ENCODE data around the gene PIK3C2A. TPM values are rescaled to one million over a fixed set of nuclear protein-coding genes. Genes with fewer than 3 reads are reported as not detected.

PIK3C2A gene
- polyA plus RNA-seq, 3 donors, result 5.3 to 9.3 (median 6.0) TPM

DNA sequence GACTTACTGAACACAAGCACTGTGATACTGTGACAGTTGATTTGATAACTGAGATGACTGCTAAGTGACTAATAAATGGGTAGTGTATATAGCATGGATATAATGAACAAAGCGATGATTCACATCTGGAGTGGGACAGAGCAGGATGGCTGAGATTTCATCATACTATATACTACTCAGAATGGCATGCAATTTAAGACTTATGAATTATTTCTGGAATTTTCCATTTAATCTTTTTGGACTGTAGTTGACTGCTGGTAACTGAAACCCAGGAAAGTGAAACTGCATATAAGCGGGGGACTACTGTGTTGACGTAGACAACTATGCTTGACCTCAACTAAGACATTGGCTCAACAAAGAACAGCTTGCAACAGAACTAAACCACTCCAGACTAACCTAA is 48.7 kb upstream of the PIK3C2A start:
- no peak overlapping the region for H2AFZ ChIP-seq (ENCODE audit: insufficient read depth, low read depth, low read length, poor library complexity, severe bottlenecking)
- TF ChIP-seq, protein P1, sequence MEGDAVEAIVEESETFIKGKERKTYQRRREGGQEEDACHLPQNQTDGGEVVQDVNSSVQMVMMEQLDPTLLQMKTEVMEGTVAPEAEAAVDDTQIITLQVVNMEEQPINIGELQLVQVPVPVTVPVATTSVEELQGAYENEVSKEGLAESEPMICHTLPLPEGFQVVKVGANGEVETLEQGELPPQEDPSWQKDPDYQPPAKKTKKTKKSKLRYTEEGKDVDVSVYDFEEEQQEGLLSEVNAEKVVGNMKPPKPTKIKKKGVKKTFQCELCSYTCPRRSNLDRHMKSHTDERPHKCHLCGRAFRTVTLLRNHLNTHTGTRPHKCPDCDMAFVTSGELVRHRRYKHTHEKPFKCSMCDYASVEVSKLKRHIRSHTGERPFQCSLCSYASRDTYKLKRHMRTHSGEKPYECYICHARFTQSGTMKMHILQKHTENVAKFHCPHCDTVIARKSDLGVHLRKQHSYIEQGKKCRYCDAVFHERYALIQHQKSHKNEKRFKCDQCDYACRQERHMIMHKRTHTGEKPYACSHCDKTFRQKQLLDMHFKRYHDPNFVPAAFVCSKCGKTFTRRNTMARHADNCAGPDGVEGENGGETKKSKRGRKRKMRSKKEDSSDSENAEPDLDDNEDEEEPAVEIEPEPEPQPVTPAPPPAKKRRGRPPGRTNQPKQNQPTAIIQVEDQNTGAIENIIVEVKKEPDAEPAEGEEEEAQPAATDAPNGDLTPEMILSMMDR (IDR thresholded peaks at IDR 0.05), result no peak
- peak overlapping the region in 1 of 7 donors; percentile 26 for H3K27ac Mint-ChIP-seq

DNA sequence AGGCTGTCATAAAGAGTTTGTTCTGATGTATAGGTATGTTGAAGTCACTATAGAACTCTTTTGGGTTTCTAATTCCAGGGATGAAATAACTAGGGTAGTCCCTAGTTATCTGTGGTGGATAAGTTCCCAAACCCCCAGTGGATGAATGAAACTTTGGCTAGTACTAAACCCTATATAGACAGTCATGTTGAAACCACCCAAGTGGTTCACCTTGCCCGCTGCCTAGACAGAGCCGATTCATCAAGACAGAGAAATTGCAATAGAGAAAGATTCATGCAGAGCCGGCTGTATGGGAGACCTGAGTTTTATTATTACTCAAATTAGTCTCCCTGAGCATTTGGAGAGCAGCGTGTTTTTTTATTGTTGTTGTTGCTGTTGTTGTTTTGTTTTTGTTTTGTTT is 44.9 kb upstream of the PIK3C2A start:
- no peaks in the 10 kb centered on the region for H3K4me1 ChIP-seq (ENCODE audit: control insufficient read depth in 1 of 2, insufficient read depth in 2 of 2, low read length in 2 of 2)
- TF ChIP-seq, protein P1 (IDR thresholded peaks at IDR 0.05), result no peak
- H2AFZ ChIP-seq (ENCODE audit: insufficient read depth, low read depth, low read length, poor library complexity, severe bottlenecking), result no peak overlapping the region
- no peaks in the 10 kb centered on the region for H4K20me1 ChIP-seq (ENCODE audit: insufficient read depth, low read length)
- intact Hi-C loops (cut with micrococcal nuclease), result no loop called here
- no peak overlapping the region for H3K4me3 ChIP-seq (replicated peaks in 1 of 3; ENCODE audit: low read depth in 2 of 3, low read length in 3 of 3)
- no peak overlapping the region for H3K27ac ChIP-seq (ENCODE audit: low read depth in 1 of 2, low read length in 2 of 2)
- peaks cover 1 to 10% (median 8%) of the 10 kb centered on the region in 3 donors for H3K27me3 Mint-ChIP-seq (ENCODE audit: low read depth in 3 of 3)
- peak overlapping the region in 1 of 7 donors; percentile 25 for H3K27ac Mint-ChIP-seq
- no peak for DNase-seq
- no peaks in the 10 kb centered on the region for H3K27me3 ChIP-seq (ENCODE audit: control insufficient read depth in 2 of 2, insufficient read depth in 2 of 2, low read length in 2 of 2)
- peaks cover 5% of the 10 kb centered on the region for H3K4me1 Mint-ChIP-seq
- H3K9ac ChIP-seq (ENCODE audit: insufficient read depth, low read length, poor library complexity, severe bottlenecking), result no peak overlapping the region
- no peaks in the 10 kb centered on the region for H3K36me3 ChIP-seq (replicated peaks in 1 of 2; ENCODE audit: control insufficient read depth in 1 of 2, insufficient read depth in 2 of 2, low read length in 2 of 2)
- H3K36me3 Mint-ChIP-seq, result no peaks in the 10 kb centered on the region
- H3K9me3 ChIP-seq (replicated peaks in 1 of 2; ENCODE audit: control insufficient read depth in 1 of 2, insufficient read depth in 1 of 2, low read length in 2 of 2), result no peaks in the 10 kb centered on the region
- H3K4me2 ChIP-seq (replicated peaks; ENCODE audit: extremely low read depth, low read length, poor library complexity, severe bottlenecking), result no peak overlapping the region
- H3K4me3 Mint-ChIP-seq, result no peak overlapping the region
- WGBS (ENCODE audit: insufficient coverage), result 78% methylated on average over 3 of the region's 4 CpGs
- H3K79me2 ChIP-seq (ENCODE audit: insufficient read depth, low read length), result no peaks in the 10 kb centered on the region
- H3K9me3 Mint-ChIP-seq, result peaks cover 0 to 3% (median 0%) of the 10 kb centered on the region in 7 donors

More for the DNA sequence above, 48.7 kb upstream of the PIK3C2A start:
- Histone ChIP-seq H3K36me3 (replicated peaks in 1 of 2; ENCODE audit: control insufficient read depth in 1 of 2, insufficient read depth in 2 of 2, low read length in 2 of 2) (no peaks in the 10 kb centered on the region), H3K9ac (ENCODE audit: insufficient read depth, low read length, poor library complexity, severe bottlenecking) (no peak overlapping the region), H3K4me2 (replicated peaks; ENCODE audit: extremely low read depth, low read length, poor library complexity, severe bottlenecking) (no peak overlapping the region), H3K4me3 (replicated peaks in 1 of 3; ENCODE audit: low read depth in 2 of 3, low read length in 3 of 3) (no peak overlapping the region), H4K20me1 (ENCODE audit: insufficient read depth, low read length) (no peaks in the 10 kb centered on the region), H3K27ac (ENCODE audit: low read depth in 1 of 2, low read length in 2 of 2) (no peak overlapping the region), H3K27me3 (ENCODE audit: control insufficient read depth in 2 of 2, insufficient read depth in 2 of 2, low read length in 2 of 2) (no peaks in the 10 kb centered on the region), H3K9me3 (replicated peaks in 1 of 2; ENCODE audit: control insufficient read depth in 1 of 2, insufficient read depth in 1 of 2, low read length in 2 of 2) (no peaks in the 10 kb centered on the region), H3K79me2 (ENCODE audit: insufficient read depth, low read length) (no peaks in the 10 kb centered on the region), H3K4me1 (ENCODE audit: control insufficient read depth in 1 of 2, insufficient read depth in 2 of 2, low read length in 2 of 2) (no peaks in the 10 kb centered on the region)
- H3K9me3 Mint-ChIP-seq, result peaks cover 0 to 3% (median 0%) of the 10 kb centered on the region in 7 donors
- peak in 1 of 3 donors; percentile 39 for DNase-seq
- no CpG with 5 or more reads among the region's 3 CpGs for WGBS (ENCODE audit: insufficient coverage)
- H3K4me3 Mint-ChIP-seq, result no peak overlapping the region
- intact Hi-C loops (cut with micrococcal nuclease), result no loop called here
- peaks cover 7% of the 10 kb centered on the region for H3K4me1 Mint-ChIP-seq
- H3K27me3 Mint-ChIP-seq (ENCODE audit: low read depth in 3 of 3), result peaks cover 2 to 9% (median 4%) of the 10 kb centered on the region in 3 donors
- H3K36me3 Mint-ChIP-seq, result no peaks in the 10 kb centered on the region
